HG02623 (cell line): ENCODE data around the gene LNX1.

Experiments used
- ATAC-seq: cut with Tn5 transposase; IDR thresholded peaks from one replicate; pipeline ENCODE4 v1.9.1; 2021; ENCODE audit warnings: moderate library complexity; ENCODE audit not compliant: unreplicated experiment

LNX1 gene

GRCh38 chr4:53538756-53539155 is 52.5 kb downstream of the LNX1 start:
- ATAC-seq = no peak

DNA sequence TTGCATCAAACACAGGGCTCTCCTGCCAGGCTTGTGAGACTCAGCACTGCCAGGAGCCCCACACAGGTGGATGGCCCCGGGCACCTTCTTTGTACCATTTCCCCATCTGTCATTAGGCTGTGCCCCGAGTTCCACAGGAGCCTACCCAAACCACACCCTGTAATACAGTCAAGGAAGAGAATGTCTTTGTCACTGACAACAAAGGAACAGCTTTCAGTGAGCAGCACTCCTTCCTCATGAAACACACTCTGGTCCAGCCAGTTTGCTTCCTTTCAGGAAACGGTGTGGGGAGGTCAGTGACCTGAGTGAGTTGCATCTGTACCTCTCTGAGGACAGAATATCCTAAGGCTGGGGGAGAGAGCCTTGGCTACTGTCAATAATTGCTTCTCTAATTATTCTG is 53.7 kb downstream of the LNX1 start:
- no peak for ATAC-seq

- ATAC-seq = no peak
Observed at GRCh38 chr4:53536328-53536727, 55.0 kb downstream of the LNX1 start.

GRCh38 chr4:53535567-53535966 is 55.7 kb downstream of the LNX1 start:
- ATAC-seq = no peak

DNA sequence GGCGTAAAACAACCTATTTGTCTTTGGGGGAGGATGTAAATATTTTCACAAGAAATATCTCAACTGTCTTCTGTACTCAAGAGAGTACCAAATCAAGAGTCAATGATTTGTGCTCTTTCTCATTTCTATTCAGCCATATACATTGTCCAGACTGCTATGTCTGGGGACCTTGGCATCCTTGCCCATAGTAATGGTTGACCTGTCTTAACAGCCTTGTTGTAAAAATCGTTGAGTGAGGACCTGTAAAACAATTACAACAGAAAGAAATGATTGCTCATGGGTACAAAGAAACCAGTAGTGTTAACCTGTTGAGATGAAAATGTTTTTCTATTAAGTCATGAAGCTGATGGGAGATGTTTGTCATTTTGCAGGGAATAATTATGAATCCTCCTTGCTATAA is 56.6 kb downstream of the LNX1 start:
- ATAC-seq = no peak

DNA sequence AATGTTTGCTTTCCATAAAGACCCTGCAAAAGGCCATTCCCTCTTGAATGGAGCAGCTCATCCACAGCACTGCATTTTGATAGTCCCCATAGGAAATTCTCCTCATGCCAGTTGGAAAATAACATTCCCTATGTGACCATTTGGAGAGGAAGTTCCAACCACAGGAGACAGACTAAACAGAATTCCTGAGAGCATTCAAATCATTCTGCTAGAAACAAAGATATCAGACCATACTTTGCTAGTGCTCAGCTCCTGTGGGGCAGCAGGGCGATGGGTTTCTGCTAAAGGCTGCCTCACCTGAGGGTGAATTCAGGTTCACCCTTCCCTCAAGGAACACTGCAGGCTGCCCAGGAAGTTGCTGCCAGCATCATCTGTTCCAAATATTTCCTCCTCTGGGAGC is 58.8 kb downstream of the LNX1 start:
- ATAC-seq = no peak

DNA sequence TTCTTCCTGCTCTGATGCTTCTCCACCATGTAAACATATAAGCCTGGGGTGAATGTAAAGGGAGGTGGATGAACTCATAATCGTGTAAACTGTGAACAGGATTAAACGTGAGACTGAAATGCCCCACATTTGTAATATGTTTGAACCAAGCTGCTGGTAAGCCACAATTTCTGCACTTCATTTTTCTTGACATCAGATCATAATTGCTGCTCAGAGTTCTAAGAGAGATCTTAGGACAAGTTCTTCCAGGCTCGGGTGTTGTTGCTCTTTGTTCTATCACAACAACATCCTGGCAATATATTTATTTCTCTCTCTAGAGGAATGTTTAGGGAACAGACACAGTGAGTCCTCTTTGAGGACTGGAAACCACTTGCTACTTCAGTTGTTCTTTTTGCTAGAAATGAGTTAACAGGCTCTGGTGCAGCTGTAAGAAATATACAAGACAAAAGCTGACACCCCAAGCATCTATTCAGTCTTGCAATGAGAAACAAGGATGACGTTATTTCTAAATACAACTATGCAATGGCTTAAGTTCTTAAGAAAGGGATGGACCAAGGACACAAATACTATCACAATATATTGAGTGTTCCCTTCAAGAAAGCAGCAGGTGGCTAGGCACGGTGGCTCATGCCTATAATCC is 59.6 kb downstream of the LNX1 start:
- no peak for ATAC-seq

DNA sequence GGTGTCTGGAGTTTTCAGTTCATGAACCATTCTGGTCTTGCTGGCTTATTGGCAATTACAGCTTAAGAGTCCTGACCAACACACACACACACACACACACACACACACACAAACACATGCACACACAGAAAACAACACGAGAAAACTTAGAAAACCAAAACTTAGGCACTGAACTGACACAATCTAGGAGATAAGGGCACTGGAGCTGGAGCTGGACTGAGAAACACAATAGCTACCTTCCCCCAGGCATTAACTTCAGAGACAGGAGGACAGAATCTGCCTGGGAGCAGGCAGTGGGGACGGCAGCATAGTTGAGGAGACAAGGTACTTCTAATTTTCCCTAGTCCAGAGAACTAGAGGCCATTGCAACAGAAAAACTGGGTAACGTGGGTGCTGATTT is 62.3 kb downstream of the LNX1 start:
- no peak for ATAC-seq

DNA sequence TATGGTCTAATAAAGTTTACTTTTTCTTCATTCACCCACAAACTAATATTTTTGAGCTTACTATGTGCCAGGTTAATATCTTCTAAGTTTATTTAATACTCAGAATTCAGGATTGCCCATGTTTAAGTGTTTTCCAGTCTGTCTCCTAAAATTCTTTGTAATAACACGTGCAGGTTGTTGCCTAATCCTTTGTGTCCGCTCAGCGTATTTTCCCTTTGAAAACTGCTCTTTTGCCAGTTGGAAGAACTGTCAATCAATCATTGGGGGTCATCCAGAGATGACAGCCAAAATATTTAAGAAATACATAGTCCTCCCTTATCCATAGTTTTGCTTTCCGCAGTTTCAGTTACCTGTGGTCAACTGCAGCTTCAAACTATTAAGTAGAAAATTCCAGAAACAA is 63.4 kb downstream of the LNX1 start:
- no peak for ATAC-seq

DNA sequence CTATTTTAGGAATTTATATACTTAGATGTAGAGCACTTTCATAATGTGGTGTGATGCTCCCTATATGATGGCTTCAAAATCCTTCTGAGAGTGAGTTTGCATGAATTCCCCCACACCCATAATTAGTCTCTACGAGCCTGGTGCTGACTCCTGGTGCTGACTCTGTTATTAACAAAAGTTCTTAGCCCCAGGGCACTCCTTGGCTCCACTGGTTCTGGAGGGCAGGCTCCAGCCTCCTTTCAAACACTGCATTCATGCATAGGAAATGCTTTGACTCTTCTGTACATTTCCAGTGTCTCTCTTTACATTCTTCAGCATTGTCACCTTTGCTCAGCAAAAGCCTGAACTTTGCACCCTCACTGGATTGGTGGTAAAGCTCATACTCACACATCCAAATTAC is 64.0 kb downstream of the LNX1 start:
- ATAC-seq = no peak

- no peak for ATAC-seq
Observed at GRCh38 chr4:53522334-53522733, 69.0 kb downstream of the LNX1 start.

- no peak for ATAC-seq
Observed at GRCh38 chr4:53520116-53520515, 71.2 kb downstream of the LNX1 start.

DNA sequence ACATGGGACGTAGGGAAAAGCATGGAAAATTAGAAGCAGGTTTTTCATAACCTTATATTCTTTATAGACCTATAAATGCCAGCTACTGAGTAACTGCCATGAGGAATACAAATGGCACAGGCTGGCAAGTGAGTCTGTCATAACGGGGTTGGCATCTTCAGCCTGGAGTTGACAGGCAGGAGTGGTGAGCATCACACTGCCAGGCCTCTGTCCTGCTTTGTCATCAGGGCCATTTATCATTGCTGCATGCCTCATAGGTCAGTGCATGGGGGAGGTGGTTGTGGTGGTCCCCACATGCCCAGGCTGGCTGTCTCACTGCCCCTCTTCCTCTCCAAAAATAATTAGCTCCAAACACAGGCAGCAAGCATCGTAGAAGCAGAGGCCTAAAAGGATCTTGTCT is 72.5 kb downstream of the LNX1 start:
- no peak for ATAC-seq

GRCh38 chr4:53515076-53515475 is 76.2 kb downstream of the LNX1 start:
- no peak for ATAC-seq

- ATAC-seq = no peak
Observed at GRCh38 chr4:53514509-53514908, 76.8 kb downstream of the LNX1 start.

DNA sequence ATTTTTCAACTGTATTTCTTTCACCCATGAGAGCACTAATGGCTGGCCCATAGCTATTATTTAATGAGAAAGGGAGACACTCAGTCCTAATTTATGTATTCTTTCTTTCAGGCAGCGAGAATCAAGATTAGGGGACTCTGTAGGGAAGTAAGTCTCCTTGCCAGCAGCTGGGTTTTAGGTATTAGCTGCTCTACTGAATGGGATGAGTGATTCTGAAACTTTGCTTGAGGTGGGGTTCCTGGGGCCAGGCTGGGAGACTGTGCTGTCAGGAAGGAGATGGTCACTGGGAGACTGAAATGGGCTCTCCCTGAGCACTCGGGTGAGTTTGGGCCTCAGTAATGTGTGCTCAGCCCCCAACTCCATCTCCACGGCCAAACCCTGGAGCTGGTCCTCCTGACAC is 78.7 kb downstream of the LNX1 start:
- no peak for ATAC-seq

- no peak for ATAC-seq
Observed at GRCh38 chr4:53511014-53511413, 80.3 kb downstream of the LNX1 start.

DNA sequence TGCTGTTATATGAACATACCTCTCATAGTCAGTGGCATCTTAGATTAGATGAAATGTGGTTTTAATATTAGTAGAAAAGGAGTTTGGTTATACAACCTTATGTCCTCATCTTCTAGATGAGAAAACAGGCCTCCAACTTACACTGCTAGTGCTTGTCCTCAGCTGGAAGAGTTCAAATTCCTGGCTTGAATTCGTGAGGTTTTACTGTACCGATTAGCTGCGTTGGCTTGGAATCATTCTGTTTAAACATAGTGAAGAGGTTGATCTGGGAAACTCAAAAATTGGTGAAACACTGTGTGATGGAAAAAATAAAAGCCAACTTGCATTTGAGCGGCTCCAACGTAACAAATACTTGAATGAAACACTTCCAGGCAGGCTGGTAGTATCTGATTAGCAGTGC is 81.0 kb downstream of the LNX1 start:
- ATAC-seq = no peak

- no peak for ATAC-seq
Observed at GRCh38 chr4:53508446-53508845, 82.8 kb downstream of the LNX1 start.

GRCh38 chr4:53507671-53508286 is 83.5 kb downstream of the LNX1 start:
- ATAC-seq = no peak

DNA sequence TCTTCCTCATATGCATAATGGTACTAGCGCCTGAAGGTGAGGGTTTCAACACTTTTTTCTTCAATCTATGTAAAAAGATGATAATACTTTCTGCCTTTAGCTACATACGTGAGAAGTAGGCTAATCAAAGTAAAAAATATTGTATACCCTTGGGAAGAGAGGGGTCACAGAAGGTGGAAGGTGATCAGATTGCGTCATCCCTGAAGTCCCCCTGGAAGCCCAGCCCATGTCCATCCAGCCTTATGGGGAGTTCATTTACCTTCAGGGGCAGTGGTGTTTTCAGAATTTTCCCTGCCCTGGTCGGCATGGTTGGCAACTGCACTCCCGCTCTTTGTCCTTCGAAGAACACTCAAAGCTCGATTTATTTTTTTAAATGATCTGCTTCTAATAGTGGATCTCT is 84.2 kb downstream of the LNX1 start:
- ATAC-seq = no peak

GRCh38 chr4:53505947-53506346 is 85.3 kb downstream of the LNX1 start:
- ATAC-seq = no peak

- ATAC-seq = no peak
Observed at GRCh38 chr4:53502094-53502493, 89.2 kb downstream of the LNX1 start.
